Stomach smooth muscle (tissue), 2 donors: ENCODE data around the gene ST6GAL1.
"Not testable (repeated sequence)": the region's sequence is repeated elsewhere in the genome, so short reads cannot be mapped to it uniquely, and the experiment has no call there.

Experiments
- H3K27ac ChIP-seq: one replicate; pipeline ENCODE4 v1.7.0; 2013; ENCODE audit warnings: mild to moderate bottlenecking, low read length, inconsistent platforms
- H3K27me3 ChIP-seq, 2 donors: one replicate each; pipeline ENCODE4 v1.7.0; 2013; ENCODE audit warnings: low read length in 2 of 2; ENCODE audit not compliant: insufficient read depth in 2 of 2, control insufficient read depth in 1 of 2
- H3K36me3 ChIP-seq, 2 donors: one replicate each; pipeline ENCODE4 v1.7.0; 2013; ENCODE audit warnings: low read length in 2 of 2; ENCODE audit not compliant: control insufficient read depth in 2 of 2, insufficient read depth in 2 of 2
- H3K4me1 ChIP-seq: one replicate; pipeline ENCODE4 v1.7.0; 2013; ENCODE audit warnings: low read length; ENCODE audit not compliant: control insufficient read depth, insufficient read depth
- H3K4me3 ChIP-seq, 2 donors: one replicate each; pipeline ENCODE4 v1.7.0; 2013; ENCODE audit warnings: low read length in 2 of 2
- H3K9ac ChIP-seq, 2 donors: one replicate each; pipeline ENCODE4 v1.7.0; 2013; ENCODE audit warnings: low read length in 2 of 2, mild to moderate bottlenecking in 1 of 2
- H3K9me3 ChIP-seq, 2 donors: one replicate each; pipeline ENCODE4 v1.7.0; 2013; ENCODE audit warnings: low read length in 2 of 2; ENCODE audit not compliant: control insufficient read depth in 2 of 2
- donor health status: healthy.
- donor health status: Pancreatic carcinoma.

The ST6GAL1 gene

GRCh38 chr3:186994000-186994955 lies 64.0 kb downstream of the ST6GAL1 start:
- no peaks in the 10 kb centered on the region for H3K9me3 ChIP-seq
- no peaks in the 10 kb centered on the region for H3K27me3 ChIP-seq
- no peak overlapping the region for H3K9ac ChIP-seq
- H3K36me3 ChIP-seq, result no peaks in the 10 kb centered on the region
- no peak overlapping the region for H3K4me3 ChIP-seq
- H3K4me1 ChIP-seq, result no peaks in the 10 kb centered on the region
- no peak overlapping the region for H3K27ac ChIP-seq

- Histone ChIP-seq H3K27me3 (no peaks in the 10 kb centered on the region), H3K9me3 (no peaks in the 10 kb centered on the region), H3K9ac (no peak overlapping the region), H3K4me1 (no peaks in the 10 kb centered on the region), H3K27ac (no peak overlapping the region), H3K36me3 (no peaks in the 10 kb centered on the region), H3K4me3 (no peak overlapping the region)
These were observed 66.0 kb downstream of the ST6GAL1 start for GRCh38 chr3:186996356-186996755.

GRCh38 chr3:186997061-186997460 lies 66.7 kb downstream of the ST6GAL1 start:
- no peak overlapping the region for H3K4me3 ChIP-seq
- no peaks in the 10 kb centered on the region for H3K36me3 ChIP-seq
- H3K9ac ChIP-seq, result no peak overlapping the region
- H3K27ac ChIP-seq, result no peak overlapping the region
- no peaks in the 10 kb centered on the region for H3K27me3 ChIP-seq
- H3K9me3 ChIP-seq, result no peaks in the 10 kb centered on the region
- no peaks in the 10 kb centered on the region for H3K4me1 ChIP-seq

GRCh38 chr3:186997473-186997939 lies 67.2 kb downstream of the ST6GAL1 start:
- Histone ChIP-seq H3K27ac (no peak overlapping the region), H3K27me3 (no peaks in the 10 kb centered on the region), H3K4me3 (no peak overlapping the region), H3K9ac (no peak overlapping the region), H3K9me3 (no peaks in the 10 kb centered on the region), H3K4me1 (no peaks in the 10 kb centered on the region), H3K36me3 (no peaks in the 10 kb centered on the region)

GRCh38 chr3:186998937-186999368 lies 68.6 kb downstream of the ST6GAL1 start:
- Histone ChIP-seq H3K27ac (no peak overlapping the region), H3K4me3 (no peak overlapping the region), H3K36me3 (no peaks in the 10 kb centered on the region), H3K4me1 (no peaks in the 10 kb centered on the region), H3K9ac (no peak overlapping the region), H3K27me3 (no peaks in the 10 kb centered on the region), H3K9me3 (no peaks in the 10 kb centered on the region)

- Histone ChIP-seq H3K27me3 (no peaks in the 10 kb centered on the region), H3K27ac (no peak overlapping the region), H3K36me3 (no peaks in the 10 kb centered on the region), H3K9ac (no peak overlapping the region), H3K4me1 (no peaks in the 10 kb centered on the region), H3K9me3 (no peaks in the 10 kb centered on the region), H3K4me3 (no peak overlapping the region)
These were observed 70.4 kb downstream of the ST6GAL1 start for GRCh38 chr3:187000711-187001151.

- no peaks in the 10 kb centered on the region for H3K36me3 ChIP-seq
- no peak overlapping the region for H3K27ac ChIP-seq
- H3K4me1 ChIP-seq, result no peaks in the 10 kb centered on the region
- H3K4me3 ChIP-seq, result no peak overlapping the region
- H3K9ac ChIP-seq, result no peak overlapping the region
- no peaks in the 10 kb centered on the region for H3K9me3 ChIP-seq
- no peaks in the 10 kb centered on the region for H3K27me3 ChIP-seq
These were observed 72.6 kb downstream of the ST6GAL1 start for GRCh38 chr3:187002915-187003314.

- Histone ChIP-seq H3K27ac (no peak overlapping the region), H3K27me3 (no peaks in the 10 kb centered on the region), H3K9ac (no peak overlapping the region), H3K36me3 (no peaks in the 10 kb centered on the region), H3K9me3 (no peaks in the 10 kb centered on the region), H3K4me1 (no peaks in the 10 kb centered on the region), H3K4me3 (no peak overlapping the region)
These were observed 75.6 kb downstream of the ST6GAL1 start for GRCh38 chr3:187005827-187006481.

- no peak overlapping the region for H3K27ac ChIP-seq
These were observed 76.7 kb downstream of the ST6GAL1 start for GRCh38 chr3:187006864-187007630.

GRCh38 chr3:187010382-187010781 lies 80.1 kb downstream of the ST6GAL1 start:
- H3K9me3 ChIP-seq, H3K4me3 ChIP-seq, H3K27ac ChIP-seq, H3K9ac ChIP-seq, H3K4me1 ChIP-seq, H3K27me3 ChIP-seq, H3K36me3 ChIP-seq: not testable (repeated sequence)

More at GRCh38 chr3:187006864-187007630, 76.7 kb downstream of the ST6GAL1 start:
- H3K27me3 ChIP-seq, result no peaks in the 10 kb centered on the region
- no peaks in the 10 kb centered on the region for H3K36me3 ChIP-seq
- H3K9me3 ChIP-seq, result no peaks in the 10 kb centered on the region
- H3K4me3 ChIP-seq, result no peak overlapping the region
- no peaks in the 10 kb centered on the region for H3K4me1 ChIP-seq
- H3K9ac ChIP-seq, result no peak overlapping the region
